A549 (cell line): ENCODE results near the gene SPINT1. TPM values are rescaled to one million over a fixed set of nuclear protein-coding genes. Genes with fewer than 3 reads are reported as not detected.

Experiments
- ATAC-seq, 2 experiments: fragments of 200-7000 bp in 1 of 2; fragments of >200 bp in 1 of 2; cut with Nextera tagmentation in 1 of 2; cut with Tn5 transposase in 1 of 2; 3 replicates each; pipeline versions ENCODE4 v1.8.0 to v1.9.1; 2018 to 2020; ENCODE audit warnings: mild to moderate bottlenecking in 1 of 2, moderate library complexity in 1 of 2
- CTCF ChIA-PET: fragments of 300-600 bp; sonication (Branson Sonifier 250); formaldehyde crosslinking; extraction: SDS; loops from one replicate; lab custom pipeline; 2021; ENCODE audit warnings: antibody characterized with exemption, inconsistent platforms; lab: Yijun Ruan, JAX
- POLR2A ChIA-PET: fragments of 350-600 bp; formaldehyde crosslinking; extraction: SDS; loops from one replicate; lab custom pipeline; 2021; ENCODE audit warnings: antibody characterized with exemption, inconsistent platforms; lab: Yijun Ruan, JAX
- DNase-seq, 2 experiments: peaks; one replicate each; pipeline versions ENCODE4 v3.0.0 to v3.0.0-alpha.2; 2011 to 2016; ENCODE audit warnings: low read depth in 1 of 2, low spot score in 1 of 2
- FAIRE-seq: peaks from 2 replicates; lab custom pipeline; 2011; peaks lifted over from hg19 to GRCh38; lab: Jason Lieb, UNC
- H3K27ac ChIP-seq, 2 experiments: fragments of >200 bp; sonication (Bioruptor Twin); formaldehyde crosslinking; 3 replicates each; pipeline ENCODE4 v1.5.1; 2016 to 2017
- H3K4me1 ChIP-seq: fragments of >200 bp; sonication (Bioruptor Twin); formaldehyde crosslinking; 3 replicates; pipeline ENCODE4 v1.6.1; 2016
- H3K4me2 ChIP-seq: fragments of >200 bp; sonication (Bioruptor Twin); formaldehyde crosslinking; 3 replicates; pipeline ENCODE4 v1.6.1; 2016
- H3K4me3 ChIP-seq: fragments of >200 bp; sonication (Bioruptor Twin); formaldehyde crosslinking; 3 replicates; pipeline ENCODE4 v1.5.1; 2016
- H3K9me3 ChIP-seq: fragments of >200 bp; sonication (Bioruptor Twin); formaldehyde crosslinking; 3 replicates; pipeline ENCODE4 v1.6.1; 2016
- BHLHE40 ChIP-seq: IDR thresholded peaks from 2 replicates; pipeline ENCODE4 v1.6.1; 2012; ENCODE audit warnings: low read depth, low read length, inconsistent platforms
- CBX2 ChIP-seq: fragments of 200-600 bp; sonication (generic); IDR thresholded peaks from 2 replicates; pipeline ENCODE4 v1.6.1; 2016; ENCODE audit warnings: low read depth, mild to moderate bottlenecking, borderline replicate concordance
- CEBPB ChIP-seq, 2 experiments: fragments of >200 bp in 1 of 2; sonication (Bioruptor Twin) in 1 of 2; formaldehyde crosslinking in 1 of 2; IDR thresholded peaks; 2 replicates each; pipeline ENCODE4 v1.6.1; 2012 to 2016
- CHD2 ChIP-seq: fragments of 150-350 bp; IDR thresholded peaks from 2 replicates; pipeline ENCODE4 v1.6.1; 2014; ENCODE audit warnings: low read length; ENCODE audit not compliant: partially characterized antibody
- CHD4 ChIP-seq: fragments of 200-600 bp; sonication (generic); IDR thresholded peaks from 2 replicates; pipeline ENCODE4 v1.6.1; 2016; ENCODE audit warnings: antibody characterized with exemption, mild to moderate bottlenecking, borderline replicate concordance
- ESRRA ChIP-seq: fragments of 150-350 bp; IDR thresholded peaks from 2 replicates; pipeline ENCODE4 v1.6.1; 2014; ENCODE audit warnings: mild to moderate bottlenecking, low read length, borderline replicate concordance
- GATA3 ChIP-seq: IDR thresholded peaks from 2 replicates; pipeline ENCODE4 v1.6.1; 2012; ENCODE audit warnings: borderline replicate concordance
- HOXA7 ChIP-seq: fragments of 250-450 bp; sonication (Bioruptor Pico); IDR thresholded peaks from 2 replicates; pipeline ENCODE4 v1.5.0; 2020; ENCODE audit warnings: mild to moderate bottlenecking, moderate library complexity
- HOXB13 ChIP-seq: fragments of 250-450 bp; sonication (Bioruptor Pico); IDR thresholded peaks from 2 replicates; pipeline ENCODE4 v1.5.0; 2020; ENCODE audit warnings: low read depth, mild to moderate bottlenecking, moderate library complexity
- JUN ChIP-seq, 2 experiments: fragments of >200 bp; sonication (Bioruptor Twin); formaldehyde crosslinking; IDR thresholded peaks; 2 replicates in 1 of 2; 3 replicates in 1 of 2; pipeline ENCODE4 v1.6.1; 2016 to 2017
- MAFK ChIP-seq: fragments of 450-650 bp; IDR thresholded peaks from 2 replicates; pipeline ENCODE4 v1.6.1; 2014; ENCODE audit not compliant: partially characterized antibody
- MAZ ChIP-seq: fragments of 150-350 bp; IDR thresholded peaks from 2 replicates; pipeline ENCODE4 v1.6.1; 2014; ENCODE audit warnings: antibody characterized with exemption, low read depth, low read length, borderline replicate concordance
- MYC ChIP-seq: IDR thresholded peaks from 2 replicates; pipeline ENCODE4 v1.6.1; 2012; ENCODE audit warnings: mild to moderate bottlenecking, inconsistent platforms, low read length, improper control_type of control experiment, borderline replicate concordance
- NFE2L2 ChIP-seq: fragments of 150-350 bp; conservative IDR thresholded peaks from 2 replicates; pipeline ENCODE4 v1.6.1; 2014; ENCODE audit warnings: low read length
- NPAS2 ChIP-seq: fragments of 250-450 bp; sonication (Bioruptor Pico); IDR thresholded peaks from 2 replicates; pipeline ENCODE4 v1.8.0; 2022; ENCODE audit warnings: mild to moderate bottlenecking, moderate library complexity, borderline replicate concordance
- NR3C1 ChIP-seq: fragments of >200 bp; sonication (Bioruptor Twin); formaldehyde crosslinking; IDR thresholded peaks from 3 replicates; pipeline ENCODE4 v1.6.1; 2017
- POLR2AphosphoS2 ChIP-seq: conservative IDR thresholded peaks from 2 replicates; pipeline ENCODE4 v1.6.1; 2012; ENCODE audit warnings: low read length, improper control_type of control experiment, inconsistent platforms
- RARB ChIP-seq: fragments of 250-450 bp; sonication (Bioruptor Pico); IDR thresholded peaks from 2 replicates; pipeline ENCODE4 v1.8.0; 2021; ENCODE audit warnings: mild to moderate bottlenecking, moderate library complexity
- SREBF2 ChIP-seq: fragments of 450-650 bp; IDR thresholded peaks from 2 replicates; pipeline ENCODE4 v1.6.1; 2014; ENCODE audit warnings: mild to moderate bottlenecking, moderate library complexity
- ZFP36 ChIP-seq: fragments of 450-650 bp; IDR thresholded peaks from 2 replicates; pipeline ENCODE4 v1.6.1; 2014; ENCODE audit warnings: borderline replicate concordance; ENCODE audit not compliant: partially characterized antibody
- ZNF302 ChIP-seq: fragments of 250-450 bp; sonication (Bioruptor Pico); IDR thresholded peaks from 2 replicates; pipeline ENCODE4 v1.9.0; 2021; ENCODE audit warnings: inconsistent platforms, mild to moderate bottlenecking, moderate library complexity
- WGBS: methylation state at CpG from one replicate; pipeline ENCODE4 v1.1.6; 2017; ENCODE audit errors: missing lambda C conversion rate; 5-methylcytosine and 5-hydroxymethylcytosine counted together
- polyA plus RNA-seq, 4 experiments: library from polyadenylated mRNA; depleted of rRNA in 3 of 4; stranded (reverse); fragments of >200 nt; fragmentation: RNase III in 1 of 4; extraction: RNeasy Plus Mini Kit Qiagen cat#74134 plus additional on column Dnase treatment in 1 of 4; gene quantifications; 2 replicates in 3 of 4; 3 replicates in 1 of 4; pipeline ENCODE4 v1.2.3, GENCODE V29; 2011 to 2017
- TF ChIP-seq, protein P1 (sequence below): fragments of 450-650 bp; IDR thresholded peaks from 2 replicates; pipeline ENCODE4 v1.6.1; 2014; ENCODE audit warnings: antibody characterized with exemption
- TF ChIP-seq, protein P2 (sequence below): fragments of 250-450 bp; sonication (Bioruptor Pico); IDR thresholded peaks from 2 replicates; pipeline ENCODE4 v1.5.0; 2021; ENCODE audit warnings: mild to moderate bottlenecking, moderate library complexity, borderline replicate concordance
- TF ChIP-seq, protein P3 (sequence below): IDR thresholded peaks from 2 replicates; pipeline ENCODE4 v1.6.1; 2012; ENCODE audit warnings: low read depth, borderline replicate concordance
- TF ChIP-seq, protein P4 (sequence below): fragments of 200-600 bp; sonication (generic); IDR thresholded peaks from 2 replicates; pipeline ENCODE4 v1.6.1; 2016; ENCODE audit warnings: antibody characterized with exemption, mild to moderate bottlenecking, moderate library complexity
- TF ChIP-seq, protein P5 (sequence below): fragments of >200 bp; sonication (Bioruptor Twin); formaldehyde crosslinking; IDR thresholded peaks from 2 replicates; pipeline ENCODE4 v1.6.1; 2016

The SPINT1 gene
- polyA plus RNA-seq, 2 of the 4 experiments (the other 2 are of a cell fraction), result 0.79 to 0.80 TPM

DNA sequence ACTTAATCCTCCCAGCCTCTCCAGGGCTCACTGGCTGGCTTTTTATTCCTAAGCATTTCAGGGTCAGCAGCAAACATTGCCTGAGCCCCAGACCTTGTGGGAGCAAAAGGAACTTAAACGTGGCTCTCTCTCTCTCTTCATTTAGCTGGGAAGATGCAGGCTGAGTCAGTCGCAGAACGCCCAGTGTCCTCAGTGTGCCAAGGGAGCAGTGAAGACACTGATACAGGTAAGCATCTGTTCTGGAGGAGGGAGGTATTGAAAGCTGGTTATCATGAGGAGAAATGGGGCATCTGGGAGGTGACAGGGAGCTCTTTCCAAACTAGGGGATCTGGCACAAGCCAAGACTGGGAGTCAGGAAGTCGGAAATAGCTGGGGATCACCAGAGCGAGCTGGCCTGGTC is 25.8 kb downstream of the SPINT1 start:
- FAIRE-seq, result no peak
- Histone ChIP-seq H3K9me3 (no peaks in the 10 kb centered on the region), H3K4me3 (no peak overlapping the region), H3K27ac (peak overlapping the region in 1 of 2 experiments; percentile 59; a peak in 2 of 6 replicates), H3K4me2 (no peak overlapping the region), H3K4me1 (peaks cover 31% of the 10 kb centered on the region)
- ChIA-PET POLR2A (interaction anchor here (1.0 kb wide), 1 partner anchor 11 kb away, joined by 4 read pairs; no protein-coding TSS in a partner anchor), CTCF (interaction anchor here (1.3 to 6.4 kb wide), 4 partner anchors 22 to 36 kb away, joined by 3 to 42 read pairs (median 6); partner anchors contain the start of gene VPS18)
- no peak for TF ChIP-seq HOXA7
- no peak for TF ChIP-seq ESRRA
- no peak for TF ChIP-seq NR3C1
- TF ChIP-seq, protein P1, sequence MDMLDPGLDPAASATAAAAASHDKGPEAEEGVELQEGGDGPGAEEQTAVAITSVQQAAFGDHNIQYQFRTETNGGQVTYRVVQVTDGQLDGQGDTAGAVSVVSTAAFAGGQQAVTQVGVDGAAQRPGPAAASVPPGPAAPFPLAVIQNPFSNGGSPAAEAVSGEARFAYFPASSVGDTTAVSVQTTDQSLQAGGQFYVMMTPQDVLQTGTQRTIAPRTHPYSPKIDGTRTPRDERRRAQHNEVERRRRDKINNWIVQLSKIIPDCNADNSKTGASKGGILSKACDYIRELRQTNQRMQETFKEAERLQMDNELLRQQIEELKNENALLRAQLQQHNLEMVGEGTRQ, result no peak
- TF ChIP-seq NPAS2 (CRISPR knock-in tag), result no peak
- TF ChIP-seq CBX2, result no peak
- TF ChIP-seq HOXB13, result no peak
- no peak for TF ChIP-seq MYC
- TF ChIP-seq CEBPB (IDR thresholded peaks at IDR 0.05), result no peak
- TF ChIP-seq RARB (CRISPR knock-in tag), result no peak
- TF ChIP-seq NFE2L2, result no peak
- no peak for TF ChIP-seq SREBF2
- no peak for TF ChIP-seq MAFK
- TF ChIP-seq BHLHE40, result no peak
- no peak for ATAC-seq
- WGBS, result 67% methylated on average over 5 of the region's 5 CpGs
- no peak for DNase-seq

DNA sequence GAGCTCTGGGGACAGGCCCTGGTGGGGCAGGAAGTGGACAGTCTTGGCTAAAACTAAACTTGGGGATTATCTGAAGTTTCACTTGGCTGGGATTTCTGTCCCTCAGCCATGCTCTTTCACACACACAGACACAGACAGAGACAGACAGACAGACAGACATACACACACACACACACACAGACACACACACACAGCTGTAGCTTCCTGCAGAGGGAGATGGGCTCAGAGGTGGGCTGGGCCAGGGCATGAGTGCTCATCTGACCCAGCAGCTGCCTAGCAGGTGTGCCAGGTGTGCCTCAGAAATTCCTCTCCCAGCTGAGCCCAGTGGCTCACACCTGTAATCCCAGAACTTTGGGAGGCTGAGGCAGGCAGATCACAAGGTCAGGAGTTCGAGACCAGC is 26.9 kb downstream of the SPINT1 start:
- Histone ChIP-seq H3K4me2 (no peak overlapping the region), H3K4me3 (no peak overlapping the region), H3K9me3 (no peaks in the 10 kb centered on the region), H3K4me1 (peaks cover 25% of the 10 kb centered on the region), H3K27ac (peak overlapping the region in 1 of 2 experiments; percentile 39; a peak in 2 of 6 replicates)
- 100% methylated on average over 1 of the region's 1 CpG for WGBS
- TF ChIP-seq SREBF2, result no peak
- TF ChIP-seq, protein P2, sequence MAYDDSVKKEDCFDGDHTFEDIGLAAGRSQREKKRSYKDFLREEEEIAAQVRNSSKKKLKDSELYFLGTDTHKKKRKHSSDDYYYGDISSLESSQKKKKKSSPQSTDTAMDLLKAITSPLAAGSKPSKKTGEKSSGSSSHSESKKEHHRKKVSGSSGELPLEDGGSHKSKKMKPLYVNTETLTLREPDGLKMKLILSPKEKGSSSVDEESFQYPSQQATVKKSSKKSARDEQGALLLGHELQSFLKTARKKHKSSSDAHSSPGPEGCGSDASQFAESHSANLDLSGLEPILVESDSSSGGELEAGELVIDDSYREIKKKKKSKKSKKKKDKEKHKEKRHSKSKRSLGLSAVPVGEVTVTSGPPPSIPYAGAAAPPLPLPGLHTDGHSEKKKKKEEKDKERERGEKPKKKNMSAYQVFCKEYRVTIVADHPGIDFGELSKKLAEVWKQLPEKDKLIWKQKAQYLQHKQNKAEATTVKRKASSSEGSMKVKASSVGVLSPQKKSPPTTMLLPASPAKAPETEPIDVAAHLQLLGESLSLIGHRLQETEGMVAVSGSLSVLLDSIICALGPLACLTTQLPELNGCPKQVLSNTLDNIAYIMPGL (CRISPR knock-in tag), result no peak
- TF ChIP-seq, protein P3, sequence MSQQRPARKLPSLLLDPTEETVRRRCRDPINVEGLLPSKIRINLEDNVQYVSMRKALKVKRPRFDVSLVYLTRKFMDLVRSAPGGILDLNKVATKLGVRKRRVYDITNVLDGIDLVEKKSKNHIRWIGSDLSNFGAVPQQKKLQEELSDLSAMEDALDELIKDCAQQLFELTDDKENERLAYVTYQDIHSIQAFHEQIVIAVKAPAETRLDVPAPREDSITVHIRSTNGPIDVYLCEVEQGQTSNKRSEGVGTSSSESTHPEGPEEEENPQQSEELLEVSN, result no peak
- no peak for TF ChIP-seq HOXA7
- no peak for TF ChIP-seq CHD2
- TF ChIP-seq, protein P1, result no peak
- no peak for TF ChIP-seq GATA3
- no peak for TF ChIP-seq NR3C1
- no peak for TF ChIP-seq ZNF302
- TF ChIP-seq, protein P4, sequence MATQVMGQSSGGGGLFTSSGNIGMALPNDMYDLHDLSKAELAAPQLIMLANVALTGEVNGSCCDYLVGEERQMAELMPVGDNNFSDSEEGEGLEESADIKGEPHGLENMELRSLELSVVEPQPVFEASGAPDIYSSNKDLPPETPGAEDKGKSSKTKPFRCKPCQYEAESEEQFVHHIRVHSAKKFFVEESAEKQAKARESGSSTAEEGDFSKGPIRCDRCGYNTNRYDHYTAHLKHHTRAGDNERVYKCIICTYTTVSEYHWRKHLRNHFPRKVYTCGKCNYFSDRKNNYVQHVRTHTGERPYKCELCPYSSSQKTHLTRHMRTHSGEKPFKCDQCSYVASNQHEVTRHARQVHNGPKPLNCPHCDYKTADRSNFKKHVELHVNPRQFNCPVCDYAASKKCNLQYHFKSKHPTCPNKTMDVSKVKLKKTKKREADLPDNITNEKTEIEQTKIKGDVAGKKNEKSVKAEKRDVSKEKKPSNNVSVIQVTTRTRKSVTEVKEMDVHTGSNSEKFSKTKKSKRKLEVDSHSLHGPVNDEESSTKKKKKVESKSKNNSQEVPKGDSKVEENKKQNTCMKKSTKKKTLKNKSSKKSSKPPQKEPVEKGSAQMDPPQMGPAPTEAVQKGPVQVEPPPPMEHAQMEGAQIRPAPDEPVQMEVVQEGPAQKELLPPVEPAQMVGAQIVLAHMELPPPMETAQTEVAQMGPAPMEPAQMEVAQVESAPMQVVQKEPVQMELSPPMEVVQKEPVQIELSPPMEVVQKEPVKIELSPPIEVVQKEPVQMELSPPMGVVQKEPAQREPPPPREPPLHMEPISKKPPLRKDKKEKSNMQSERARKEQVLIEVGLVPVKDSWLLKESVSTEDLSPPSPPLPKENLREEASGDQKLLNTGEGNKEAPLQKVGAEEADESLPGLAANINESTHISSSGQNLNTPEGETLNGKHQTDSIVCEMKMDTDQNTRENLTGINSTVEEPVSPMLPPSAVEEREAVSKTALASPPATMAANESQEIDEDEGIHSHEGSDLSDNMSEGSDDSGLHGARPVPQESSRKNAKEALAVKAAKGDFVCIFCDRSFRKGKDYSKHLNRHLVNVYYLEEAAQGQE, result no peak
- TF ChIP-seq NFE2L2, result no peak
- TF ChIP-seq MAZ, result no peak
- no peak for TF ChIP-seq POLR2AphosphoS2
- no peak for TF ChIP-seq HOXB13
- TF ChIP-seq, protein P5, sequence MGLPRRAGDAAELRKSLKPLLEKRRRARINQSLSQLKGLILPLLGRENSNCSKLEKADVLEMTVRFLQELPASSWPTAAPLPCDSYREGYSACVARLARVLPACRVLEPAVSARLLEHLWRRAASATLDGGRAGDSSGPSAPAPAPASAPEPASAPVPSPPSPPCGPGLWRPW, result no peak
- no peak for TF ChIP-seq JUN (IDR thresholded peaks at IDR 0.05)
- TF ChIP-seq ZFP36, result no peak
- TF ChIP-seq CEBPB (IDR thresholded peaks at IDR 0.05), result no peak
- no peak for TF ChIP-seq CHD4
- FAIRE-seq (no peak), ATAC-seq (no peak), DNase-seq (no peak)
- CTCF ChIA-PET, result interaction anchor here (0.7 to 6.4 kb wide), 4 partner anchors 21 to 124 kb away, joined by 4 to 42 read pairs (median 6); partner anchors contain the start of gene VPS18
- POLR2A ChIA-PET, result interaction anchor here (1.0 kb wide), 1 partner anchor 12 kb away, joined by 4 read pairs; no protein-coding TSS in a partner anchor
